ENCODE measurements around the gene LENG8.

The LENG8 gene

GRCh38 chr19:54448774-54449700, at the start of gene LENG8:
Gene LENG8, plus strand, starts transcription at chr19:54449199. Its CDS starts 2,146 bp downstream, at chr19:54451345.
- peak; percentile 94 for DNase-seq (ENCODE audit: low spot score)

DNA sequence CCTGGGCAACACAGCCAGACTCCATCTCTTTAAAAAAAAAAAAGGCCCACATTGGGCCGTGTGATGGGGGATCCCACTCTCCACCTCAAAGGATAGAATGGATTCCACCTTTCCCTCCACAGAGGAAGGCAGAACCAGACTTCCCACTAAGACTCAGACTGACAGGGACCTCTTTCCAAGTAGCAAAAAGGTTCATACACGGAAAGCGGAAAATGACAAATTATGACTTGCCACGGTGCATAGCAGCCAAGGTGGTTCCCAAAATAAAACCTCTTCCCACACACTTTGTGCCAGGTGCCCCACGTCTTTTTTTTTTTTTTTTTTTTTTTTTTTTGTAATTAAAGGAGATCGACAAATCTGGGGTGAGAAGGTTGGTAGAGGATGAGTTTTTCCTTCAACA, 48.1 kb upstream of the LENG8 start:
- no peak for DNase-seq (ENCODE audit: low spot score)

GRCh38 chr19:54403054-54403453, 45.9 kb upstream of the LENG8 start:
- DNase-seq (ENCODE audit: low spot score): no peak

- no peak for DNase-seq (ENCODE audit: low spot score)
Measured at GRCh38 chr19:54405628-54406027, 43.4 kb upstream of the LENG8 start.

DNA sequence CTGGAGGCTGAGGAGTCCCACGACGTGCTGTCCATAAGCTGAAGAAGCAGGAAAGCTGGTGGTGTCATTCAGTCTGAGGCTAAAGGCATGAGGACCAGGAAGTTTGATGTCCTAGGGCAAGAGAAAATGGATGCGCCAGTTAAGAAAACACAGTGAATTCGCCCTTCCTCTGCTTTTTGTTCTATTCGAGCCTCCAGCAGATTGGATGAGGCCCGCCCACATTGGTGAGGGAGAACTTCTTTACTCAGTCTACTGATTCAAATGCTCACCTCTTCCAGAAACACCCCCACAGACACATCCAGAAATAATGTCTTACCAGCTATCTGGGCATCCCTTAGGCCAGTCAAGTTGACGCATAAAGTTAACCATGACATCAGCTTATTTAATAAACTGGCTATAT, 41.2 kb upstream of the LENG8 start:
- DNase-seq (ENCODE audit: low spot score): no peak

DNA sequence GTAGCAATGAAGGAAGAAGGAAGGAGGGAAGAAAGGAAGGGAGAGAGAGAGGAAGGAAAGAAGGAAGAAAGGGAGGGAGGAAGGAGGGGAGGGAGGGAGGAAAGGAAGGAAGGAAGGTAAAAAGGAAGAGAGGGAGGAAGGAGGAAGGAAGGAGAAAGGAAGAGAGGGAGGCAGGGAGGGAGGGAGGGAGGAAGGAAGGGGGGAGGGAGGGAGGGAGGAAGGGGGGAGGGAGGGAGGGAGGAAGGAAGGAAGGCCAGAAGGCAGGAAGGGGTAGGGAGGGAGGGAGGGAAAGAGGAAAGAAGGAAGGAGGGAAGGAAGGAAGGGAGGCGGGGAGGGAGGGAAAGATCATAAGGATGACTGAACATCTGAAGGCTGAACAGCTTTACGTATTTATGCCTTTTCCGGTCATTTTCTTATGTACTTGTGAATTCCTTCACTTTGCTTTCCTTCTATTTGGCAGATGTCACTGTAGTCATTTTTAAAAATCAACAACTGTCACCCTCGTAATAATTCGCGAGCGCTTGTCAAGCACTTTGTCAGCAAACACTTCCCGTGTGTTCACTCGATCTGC, 40.5 kb upstream of the LENG8 start:
- DNase-seq (ENCODE audit: low spot score): no peak

DNA sequence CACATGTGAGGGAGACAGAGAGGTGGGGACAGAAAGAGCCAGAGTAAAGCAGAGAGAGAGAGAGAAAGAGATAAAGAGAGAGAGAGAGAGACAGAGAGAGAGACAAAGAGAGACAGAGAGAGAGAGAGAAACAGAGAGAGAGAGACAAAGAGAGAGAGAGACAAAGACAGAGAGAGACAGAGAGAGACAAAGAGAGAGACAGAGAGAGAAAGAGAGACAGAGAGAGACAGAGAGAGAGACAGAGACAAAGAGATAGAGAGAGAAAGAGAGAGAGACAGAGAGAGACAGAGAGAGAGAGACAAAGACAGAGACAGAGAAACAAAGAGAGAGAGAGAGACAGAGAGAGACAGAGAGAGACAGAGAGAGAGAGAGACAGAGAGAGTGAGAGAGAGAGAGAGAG, 38.0 kb upstream of the LENG8 start:
- DNase-seq (ENCODE audit: low spot score): no peak

GRCh38 chr19:54412877-54413276, 36.1 kb upstream of the LENG8 start:
- no peak for DNase-seq (ENCODE audit: low spot score)

GRCh38 chr19:54414156-54414555, 34.8 kb upstream of the LENG8 start:
- no peak for DNase-seq (ENCODE audit: low spot score)

DNA sequence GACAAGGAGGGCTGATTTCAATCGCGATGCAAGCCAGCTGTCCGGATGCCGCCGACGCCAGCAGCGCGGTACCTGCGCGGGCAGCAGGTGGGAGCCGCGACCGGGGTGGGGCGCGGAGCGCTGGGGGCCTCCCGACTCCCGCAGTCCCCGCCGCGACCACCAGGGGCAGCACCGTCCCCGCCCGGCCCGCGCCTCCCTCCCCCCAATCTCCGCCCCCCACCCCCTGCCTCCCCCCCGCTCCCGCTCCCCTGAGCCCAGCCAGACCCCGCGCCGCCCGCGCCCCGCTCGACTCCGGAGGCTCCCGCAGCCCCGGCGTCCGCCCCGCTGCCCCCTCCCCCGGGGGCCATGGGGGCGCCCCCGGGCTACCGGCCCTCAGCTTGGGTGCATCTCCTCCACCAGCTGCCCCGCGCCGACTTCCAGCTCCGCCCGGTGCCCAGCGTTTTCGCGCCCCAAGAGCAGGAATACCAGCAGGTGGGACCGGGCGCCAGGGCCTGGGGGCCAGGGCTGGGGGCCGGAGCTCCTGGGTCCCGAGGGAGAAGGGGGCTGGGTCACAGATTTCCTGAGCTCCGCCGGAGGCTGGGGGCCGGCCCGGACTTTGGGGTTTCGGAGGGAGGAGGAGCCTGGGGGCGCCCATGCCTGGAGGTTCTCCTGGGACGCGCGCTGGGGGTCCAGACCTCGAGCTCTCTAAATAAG, 33.6 kb upstream of the LENG8 start, which contains the start of gene TTYH1:
TTYH1 (plus strand) TSS at position 257 of the 693 bp plus-strand sequence; CDS start at position 346, 89 bp downstream.
- no peak for DNase-seq (ENCODE audit: low spot score)

DNA sequence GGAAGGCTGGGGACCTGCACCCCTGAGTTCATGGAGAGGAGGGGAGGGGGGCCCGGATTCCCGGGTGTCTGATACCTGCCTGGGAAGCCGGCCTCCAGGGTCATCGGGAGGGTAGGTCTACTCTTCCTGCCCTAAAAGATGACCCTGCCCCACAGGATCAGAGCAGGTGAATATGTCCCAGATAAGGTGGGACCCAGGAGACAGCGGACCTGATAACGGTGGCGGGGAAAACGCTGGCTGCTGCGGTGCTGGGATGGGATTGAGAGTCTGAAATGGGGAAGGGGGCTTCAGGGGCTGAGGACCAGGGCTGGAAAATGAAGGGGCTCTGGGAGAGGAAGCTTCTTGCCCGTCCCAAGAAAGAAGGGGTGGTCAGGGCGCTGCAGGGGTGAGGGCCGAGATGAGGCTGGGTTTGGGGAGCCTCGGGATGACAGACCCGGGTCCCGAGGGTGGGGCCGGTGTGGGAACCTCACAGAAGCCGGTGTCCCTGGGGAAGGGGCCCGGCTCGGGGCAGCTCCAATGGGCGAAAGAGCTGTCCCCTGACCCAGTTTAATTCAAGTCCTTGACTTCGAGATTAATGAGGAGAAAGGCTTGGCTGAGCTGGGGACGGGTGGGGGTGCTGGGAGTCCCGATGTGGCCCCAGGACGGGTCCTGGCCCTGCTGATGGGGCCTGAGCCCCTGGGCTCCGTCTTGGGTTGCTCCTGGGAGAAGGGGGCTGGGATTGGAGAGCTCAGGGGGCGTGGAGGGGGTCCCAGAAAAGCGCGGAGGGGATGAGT, 32.9 kb upstream of the LENG8 start:
- no peak for DNase-seq (ENCODE audit: low spot score)

DNA sequence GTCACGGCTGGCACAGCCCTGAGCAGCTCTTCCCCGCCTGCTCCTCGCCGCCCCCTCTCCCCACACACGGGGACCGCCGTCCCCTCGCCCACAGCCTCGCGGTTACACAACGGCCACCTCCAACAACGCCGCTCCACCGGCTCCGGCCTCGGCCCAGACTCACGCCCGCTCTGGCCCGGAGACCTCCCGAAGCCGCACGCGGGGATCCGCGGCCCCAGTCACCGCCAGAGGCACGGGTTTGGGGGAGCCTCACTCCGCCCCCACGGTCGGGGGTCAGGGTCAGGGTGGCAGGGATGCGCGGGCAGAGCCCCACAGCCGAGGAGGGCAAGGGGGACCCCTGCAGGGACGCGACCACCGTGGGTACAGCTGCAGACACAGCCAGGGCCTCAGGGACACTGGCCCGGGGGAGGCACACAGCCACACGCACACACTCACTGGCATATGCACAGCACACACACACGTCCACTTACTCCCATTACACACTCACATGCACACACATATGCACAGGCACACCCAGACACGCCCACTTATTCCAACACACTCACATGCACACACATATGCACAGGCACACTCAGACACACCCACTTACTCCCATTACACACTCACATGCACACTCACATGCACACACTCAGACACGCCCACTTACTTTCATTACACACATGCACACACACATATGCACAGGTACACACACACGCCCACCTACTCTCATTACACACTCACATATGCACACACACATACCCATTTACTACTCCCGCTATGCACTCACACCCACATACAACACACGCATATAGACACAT, 32.1 kb upstream of the LENG8 start:
- no peak for DNase-seq (ENCODE audit: low spot score)

DNA sequence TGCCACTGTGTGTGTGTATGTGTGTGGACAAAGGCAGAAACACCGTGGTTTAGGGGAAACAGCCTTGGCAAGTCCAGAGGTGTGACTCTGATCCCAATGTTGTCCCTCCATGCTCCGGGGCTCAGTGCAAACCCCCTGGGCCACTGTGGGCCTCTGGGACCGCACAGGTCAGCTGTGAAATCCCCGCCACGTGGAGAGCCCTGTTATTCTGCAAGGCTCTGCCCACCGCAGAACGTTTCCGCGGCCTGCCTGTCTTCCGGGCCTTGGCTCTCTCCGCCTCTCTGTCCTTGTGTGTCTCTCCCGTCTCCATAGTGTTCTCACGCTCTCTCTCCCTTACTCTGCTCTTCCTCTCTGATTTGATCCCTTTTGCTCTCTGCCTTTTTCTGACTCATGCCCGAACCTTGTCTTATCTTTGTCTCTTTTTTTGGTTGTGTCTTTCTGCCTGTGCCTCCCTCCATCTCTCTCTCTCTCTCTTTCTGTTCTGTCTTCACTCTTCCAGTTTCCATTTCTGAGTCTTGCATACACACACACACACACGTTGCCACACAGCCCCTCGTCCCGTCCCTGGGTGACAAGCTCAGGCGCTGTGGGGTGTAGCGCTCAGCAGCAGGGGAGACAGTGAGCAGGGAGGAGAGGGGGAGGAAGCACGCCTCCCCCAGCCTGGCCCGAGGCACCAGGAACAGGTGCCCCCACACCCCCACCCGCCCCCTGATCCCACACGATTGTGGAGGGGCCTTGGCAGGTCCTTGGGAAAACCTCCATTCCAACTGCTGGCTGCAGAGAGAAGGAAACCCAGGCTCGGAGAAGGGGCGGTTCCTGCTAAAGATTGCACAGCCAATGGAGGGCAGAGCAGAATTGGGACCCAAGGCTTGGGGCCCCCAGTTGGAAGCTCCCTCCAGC, 30.7 kb upstream of the LENG8 start:
- DNase-seq (ENCODE audit: low spot score): no peak

DNA sequence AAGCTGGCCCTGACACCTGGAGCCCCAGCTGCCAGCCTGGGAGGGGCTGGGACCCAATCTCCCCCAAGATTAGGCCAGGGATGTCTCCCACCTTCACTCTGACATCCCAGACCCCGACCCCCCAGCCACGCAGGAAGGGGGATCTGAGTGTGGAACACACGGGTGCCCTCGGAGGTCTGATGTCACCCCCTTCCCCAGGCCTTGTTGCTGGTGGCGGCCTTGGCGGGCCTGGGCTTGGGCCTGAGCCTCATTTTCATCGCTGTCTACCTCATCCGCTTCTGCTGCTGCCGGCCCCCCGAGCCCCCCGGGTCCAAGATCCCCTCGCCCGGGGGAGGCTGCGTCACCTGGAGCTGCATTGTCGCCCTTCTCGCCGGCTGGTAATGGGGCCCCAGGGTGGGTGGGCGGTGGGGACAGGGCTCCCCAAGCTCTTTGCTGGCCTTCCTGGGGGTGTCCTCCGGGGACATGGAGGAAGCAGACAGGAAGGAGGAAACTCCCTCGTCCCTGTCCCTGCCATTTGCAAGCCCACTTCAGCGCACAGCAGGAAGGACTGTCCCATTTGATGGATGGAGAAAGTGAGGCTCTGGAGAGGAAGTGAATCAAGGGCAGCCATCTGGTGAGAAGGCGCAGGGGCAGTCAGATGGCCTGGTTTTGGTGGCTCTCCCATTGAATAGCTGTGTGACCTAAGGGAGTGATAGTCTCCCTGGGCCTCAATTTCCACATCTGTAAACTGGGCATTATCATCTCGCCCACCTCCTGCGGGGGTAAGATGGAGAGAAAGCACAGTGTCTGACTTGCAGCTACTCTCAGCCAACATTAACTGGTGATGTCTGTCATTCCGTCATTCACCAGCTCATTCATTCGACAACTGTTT, 29.8 kb upstream of the LENG8 start:
- no peak for DNase-seq (ENCODE audit: low spot score)

DNA sequence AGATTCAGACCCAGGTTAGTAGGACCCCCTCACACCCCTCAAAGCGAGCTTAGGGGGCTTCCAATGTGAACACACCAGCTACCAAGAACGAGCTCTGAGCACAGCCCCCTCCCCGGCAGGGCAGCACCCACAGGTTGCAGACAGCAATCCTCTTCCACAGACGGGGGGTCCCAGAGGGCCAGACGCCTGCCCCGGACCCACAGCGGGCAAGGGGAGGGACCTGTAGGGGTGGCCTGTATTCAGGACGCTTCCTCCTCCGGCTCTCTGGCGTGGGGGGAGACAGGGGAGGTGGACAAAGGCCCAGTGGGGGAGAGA, 29.0 kb upstream of the LENG8 start:
- DNase-seq (ENCODE audit: low spot score): no peak

GRCh38 chr19:54420383-54421168, 28.4 kb upstream of the LENG8 start:
- DNase-seq (ENCODE audit: low spot score): no peak

DNA sequence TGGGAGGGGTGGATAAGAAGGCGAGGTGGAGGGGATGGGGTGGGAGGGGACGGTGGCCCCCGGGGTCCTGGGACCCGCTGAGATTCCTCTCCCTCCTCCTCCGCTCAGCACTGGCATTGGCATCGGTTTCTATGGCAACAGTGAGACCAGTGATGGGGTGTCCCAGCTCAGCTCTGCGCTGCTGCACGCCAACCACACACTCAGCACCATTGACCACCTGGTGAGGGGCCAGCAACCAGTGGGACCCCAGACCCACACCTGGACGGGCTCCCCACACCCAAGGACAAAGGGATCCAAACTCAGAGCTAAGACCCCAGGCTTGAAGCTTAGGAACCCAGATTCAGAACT, 27.9 kb upstream of the LENG8 start:
- no peak for DNase-seq (ENCODE audit: low spot score)

DNA sequence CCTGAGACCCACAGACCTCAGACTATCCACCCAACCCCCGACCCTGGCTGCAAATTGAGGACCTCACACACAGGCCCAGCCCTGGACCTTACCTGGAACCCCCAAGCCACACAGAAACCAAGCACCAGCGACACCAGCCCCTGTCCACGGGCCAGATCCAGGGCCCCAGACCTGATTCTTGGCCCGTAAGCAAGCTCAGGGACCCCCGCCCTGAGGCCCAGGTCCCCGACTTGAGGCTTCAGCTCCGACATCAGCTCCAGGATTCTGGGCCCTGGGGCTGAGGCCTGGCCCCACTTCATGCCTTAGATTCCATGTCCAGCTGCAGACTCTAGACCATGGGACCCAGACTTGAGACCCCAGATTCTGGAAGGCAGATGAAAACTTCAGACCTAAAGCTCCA, 27.5 kb upstream of the LENG8 start:
- no peak for DNase-seq (ENCODE audit: low spot score)

DNA sequence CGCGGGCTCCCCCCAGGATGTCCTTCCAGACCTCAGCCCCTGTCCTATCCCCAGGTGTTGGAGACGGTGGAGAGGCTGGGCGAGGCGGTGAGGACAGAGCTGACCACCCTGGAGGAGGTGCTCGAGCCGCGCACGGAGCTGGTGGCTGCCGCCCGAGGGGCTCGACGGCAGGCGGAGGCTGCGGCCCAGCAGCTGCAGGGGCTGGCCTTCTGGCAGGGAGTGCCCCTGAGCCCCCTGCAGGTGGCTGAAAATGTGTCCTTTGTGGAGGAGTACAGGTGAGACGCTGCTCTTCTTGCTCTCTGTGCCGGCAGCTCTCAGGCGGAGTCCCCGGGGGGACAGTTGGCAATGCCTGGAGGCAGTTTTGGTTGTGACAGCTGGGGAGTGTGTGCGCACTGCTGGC, 26.9 kb upstream of the LENG8 start:
- no peak for DNase-seq (ENCODE audit: low spot score)
